Endometrial microvascular endothelial cells (primary cell): ENCODE data around the gene SPRY2. TPM values are rescaled to one million over a fixed set of nuclear protein-coding genes. Genes with fewer than 3 reads are reported as not detected.

Experiments
- in situ Hi-C: cut with HindIII; loops from 2 replicates; pipeline ENCODE4 v1.10.0; 2017; ENCODE audit warnings: low sequenced_read_pairs, low pct_unique_long_range_greater_than_20kb; ENCODE audit errors: inconsistent ontology term
- total RNA-seq: library from RNA; depleted of rRNA; stranded (reverse); fragments of >200 nt; gene quantifications from one replicate; pipeline ENCODE4 v1.2.3, GENCODE V29; 2015; ENCODE audit errors: inconsistent ontology term

SPRY2 gene
- total RNA-seq, 1 donor from 2014 or later, result 66.6 TPM

DNA sequence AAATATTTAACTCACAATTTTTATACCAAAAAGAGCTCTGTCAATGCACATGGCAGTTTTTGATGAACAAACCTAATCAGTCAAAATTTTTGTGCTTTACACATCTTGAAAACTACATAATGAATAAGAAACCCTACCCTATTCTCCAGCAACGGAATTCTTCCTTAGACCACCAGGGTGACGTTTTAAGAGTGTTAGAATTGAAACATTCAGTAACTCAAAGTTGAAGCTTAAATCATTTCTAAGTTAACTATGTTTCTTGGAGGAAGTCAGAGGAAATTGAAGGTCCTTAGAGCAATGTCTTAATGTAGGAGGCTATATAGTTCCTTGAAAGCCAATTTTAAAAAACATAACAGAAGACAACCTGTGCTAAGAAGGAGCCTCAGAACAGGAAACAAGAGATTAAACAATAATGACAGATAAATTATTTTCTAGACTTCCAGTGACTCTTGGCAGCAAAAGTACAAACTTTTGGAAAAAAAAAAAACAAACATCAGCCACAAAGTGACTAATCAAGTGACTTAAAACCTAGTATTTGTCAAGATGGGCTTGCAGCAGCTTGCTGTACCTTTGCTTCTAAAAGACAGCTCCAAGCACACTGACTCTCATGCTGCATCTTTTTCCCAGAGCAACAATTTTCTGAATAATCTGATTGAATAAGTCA lies 6.2 kb downstream of the SPRY2 start:
- in situ Hi-C loops, result no loop called here

GRCh38 chr13:80331984-80332383 lies 8.9 kb downstream of the SPRY2 start:
- in situ Hi-C loops, result no loop called here

GRCh38 chr13:80329250-80329649 lies 11.7 kb downstream of the SPRY2 start:
- in situ Hi-C loops, result no loop called here

DNA sequence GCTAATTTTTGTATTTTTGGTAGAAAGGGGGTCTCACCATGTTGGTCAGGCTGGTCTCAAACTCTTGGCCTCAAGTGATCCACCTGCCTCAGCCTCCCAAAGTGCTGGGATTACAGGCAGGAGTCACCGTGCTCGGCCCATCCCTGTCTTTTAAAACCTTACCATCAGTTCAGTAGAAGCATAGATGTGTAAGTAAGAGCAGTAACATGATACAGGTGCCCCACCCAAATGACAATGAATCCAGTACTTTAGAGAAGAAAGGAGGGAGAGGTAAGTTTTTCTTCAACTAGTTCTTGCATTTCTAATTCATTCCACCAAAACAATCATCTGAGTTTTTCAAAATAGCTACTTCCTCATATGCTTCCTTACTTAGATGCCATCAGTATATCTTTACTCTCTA lies 21.9 kb downstream of the SPRY2 start:
- in situ Hi-C loops, result no loop called here

- in situ Hi-C loops, result no loop called here
Observed at GRCh38 chr13:80314711-80315653, 25.9 kb downstream of the SPRY2 start.

DNA sequence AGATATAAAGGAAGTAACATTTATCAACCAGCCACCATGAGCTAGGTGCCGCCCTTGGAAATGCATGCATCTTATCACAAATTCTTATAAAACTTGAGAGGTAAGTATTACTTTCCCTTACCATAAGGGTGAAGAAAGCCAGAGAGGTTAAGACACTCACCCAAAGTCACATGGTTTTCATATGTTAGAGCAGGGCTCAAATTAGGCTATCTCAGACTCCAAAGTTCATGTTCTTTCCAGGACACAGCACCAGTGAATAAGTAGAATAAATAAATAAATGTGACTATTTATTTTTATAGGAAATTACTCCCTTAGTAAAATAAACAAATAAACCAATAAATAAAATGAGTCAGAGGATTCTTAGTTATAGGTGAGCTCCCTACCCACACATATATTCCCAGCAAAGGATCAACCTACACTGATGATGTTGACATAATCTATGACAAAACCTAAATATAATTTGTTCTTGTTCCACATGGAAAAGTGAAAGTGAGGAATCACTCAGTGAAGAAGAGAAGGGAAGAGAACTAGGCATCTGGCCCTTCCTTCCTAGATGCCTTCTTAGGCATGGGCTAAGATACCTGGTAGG lies 27.2 kb downstream of the SPRY2 start:
- in situ Hi-C loops, result no loop called here

- in situ Hi-C loops, result no loop called here
Observed at GRCh38 chr13:80312967-80313366, 28.0 kb downstream of the SPRY2 start.

DNA sequence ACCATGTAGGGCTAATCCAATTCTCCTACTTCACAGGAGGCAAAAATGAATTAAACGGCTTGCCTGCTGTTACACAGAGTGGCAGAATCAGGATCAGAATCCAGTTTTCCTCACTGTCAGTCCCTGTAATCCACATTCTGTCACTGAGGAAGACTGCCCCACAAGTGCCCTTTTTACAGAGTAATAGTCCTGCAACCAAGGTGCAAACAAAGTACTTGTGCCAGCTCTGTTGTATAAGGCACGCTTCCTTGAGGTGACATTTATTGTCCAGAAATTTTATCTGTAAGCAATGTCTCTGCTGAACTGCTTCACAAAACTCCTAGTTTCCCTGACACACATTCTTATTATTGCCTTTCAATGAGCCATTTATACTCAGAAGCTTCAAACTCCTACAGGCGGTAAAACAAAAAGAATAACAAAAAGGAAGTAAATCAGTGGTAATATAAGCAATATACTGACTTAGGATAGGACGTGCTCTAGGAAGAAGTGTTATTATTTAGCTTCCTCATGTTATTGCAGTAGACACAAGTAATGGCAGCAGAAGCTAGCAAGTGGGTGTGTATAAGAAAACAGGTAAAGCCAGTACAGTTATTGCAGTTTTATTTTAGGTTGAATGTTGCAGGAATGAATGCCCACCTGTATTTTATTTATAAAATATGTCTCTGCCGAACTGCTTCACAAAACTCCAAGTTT lies 28.8 kb downstream of the SPRY2 start:
- in situ Hi-C loops, result no loop called here

GRCh38 chr13:80309926-80310325 lies 31.0 kb downstream of the SPRY2 start:
- in situ Hi-C loops, result no loop called here

DNA sequence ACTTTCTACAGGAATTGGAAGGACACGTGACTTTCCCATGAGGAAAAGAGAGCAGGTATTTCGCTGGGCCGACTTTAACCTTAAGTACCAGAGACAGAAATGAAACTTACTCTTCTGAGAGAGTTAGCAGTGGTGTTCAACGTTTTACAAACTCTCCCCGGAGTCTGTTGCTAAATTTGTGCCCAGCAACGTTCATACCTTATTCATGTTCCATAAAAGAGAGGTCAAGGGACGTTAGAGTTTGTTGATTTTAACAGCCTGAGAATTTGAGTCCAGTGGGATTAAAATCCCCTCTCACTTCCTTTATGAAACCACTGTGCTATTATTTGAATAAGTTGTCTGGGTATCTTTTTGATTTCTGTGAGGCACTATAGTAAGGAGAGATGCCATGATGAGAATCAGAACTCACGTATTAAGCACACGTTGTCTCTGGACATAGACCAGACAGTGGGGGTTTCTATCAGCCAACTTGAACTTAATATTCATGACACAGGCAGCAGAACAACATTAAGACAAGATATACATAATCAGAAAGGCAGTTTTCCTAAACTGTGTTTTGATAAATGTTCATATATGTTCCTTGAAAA lies 33.4 kb downstream of the SPRY2 start:
- in situ Hi-C loops, result no loop called here

DNA sequence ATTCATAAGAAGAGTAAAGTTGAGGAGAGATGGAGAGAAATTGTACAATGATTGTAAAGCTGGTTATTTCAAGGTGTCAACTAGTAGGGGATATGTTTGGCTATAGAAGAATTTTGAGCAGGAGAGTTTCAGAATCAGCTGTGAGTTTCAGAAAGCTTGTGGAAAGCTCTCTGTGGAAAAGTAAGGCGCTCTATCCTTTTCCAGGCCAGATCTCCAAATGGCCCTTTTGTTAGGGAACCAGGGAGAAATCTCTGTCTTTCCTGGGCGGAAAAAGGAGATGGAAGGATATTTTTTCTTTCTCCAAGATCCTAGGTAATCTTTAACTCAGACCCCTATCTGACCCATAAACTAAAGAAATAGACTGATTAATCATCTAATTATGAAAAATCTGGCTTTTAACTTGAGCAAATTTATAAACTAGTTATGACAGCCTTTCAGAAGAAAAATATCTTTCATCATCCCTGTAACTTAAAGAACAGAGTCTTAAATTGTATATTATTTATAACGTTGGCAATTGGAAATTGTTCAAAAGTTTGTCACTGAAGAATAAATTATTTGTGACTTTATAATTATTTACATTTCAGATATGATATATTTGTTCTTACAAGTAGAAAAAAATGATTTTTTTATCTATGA lies 34.5 kb downstream of the SPRY2 start:
- in situ Hi-C loops, result no loop called here

- in situ Hi-C loops, result no loop called here
Observed at GRCh38 chr13:80305737-80306136, 35.2 kb downstream of the SPRY2 start.

GRCh38 chr13:80303225-80303811 lies 37.6 kb downstream of the SPRY2 start:
- in situ Hi-C loops, result no loop called here

GRCh38 chr13:80299046-80299445 lies 41.9 kb downstream of the SPRY2 start:
- in situ Hi-C loops, result no loop called here

GRCh38 chr13:80297503-80297902 lies 43.4 kb downstream of the SPRY2 start:
- in situ Hi-C loops, result no loop called here

DNA sequence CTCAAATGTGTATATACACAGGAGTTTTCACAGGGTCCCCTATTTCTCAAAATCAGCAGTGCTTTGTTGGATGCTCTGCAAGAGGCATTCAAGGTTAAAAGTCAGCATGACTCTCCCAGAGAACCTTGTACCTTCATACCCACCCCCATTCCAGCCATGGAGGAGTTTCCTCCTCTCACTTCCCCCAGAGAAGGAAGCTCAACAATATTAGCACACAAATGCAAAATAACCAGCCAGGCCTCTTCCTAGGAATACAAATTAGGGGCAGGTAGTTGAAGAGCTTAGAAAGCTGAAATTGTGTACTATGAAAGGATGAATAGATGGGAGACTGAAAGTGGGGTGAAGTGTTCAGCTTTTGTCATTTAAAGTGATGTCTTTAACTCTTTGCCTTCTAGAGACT lies 43.8 kb downstream of the SPRY2 start:
- in situ Hi-C loops, result no loop called here

GRCh38 chr13:80296638-80297037 lies 44.3 kb downstream of the SPRY2 start:
- in situ Hi-C loops, result no loop called here

DNA sequence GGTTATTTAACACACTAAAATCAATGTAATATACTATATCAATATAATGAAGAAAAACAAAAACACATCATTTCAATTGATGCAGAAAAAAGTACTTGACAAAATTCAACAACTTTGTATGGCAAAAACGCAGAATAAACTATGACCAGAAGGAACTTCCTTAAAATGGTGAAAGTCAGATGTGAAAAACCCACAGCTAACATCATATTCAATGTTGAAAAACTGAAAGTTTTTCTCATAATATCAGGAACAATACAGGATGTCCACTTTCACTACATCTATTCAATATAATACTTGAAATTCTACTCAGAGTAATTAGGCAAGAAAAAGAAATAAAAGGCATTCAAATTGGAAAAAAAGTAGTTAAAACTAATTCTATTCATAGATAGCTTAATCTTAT lies 50.3 kb downstream of the SPRY2 start:
- in situ Hi-C loops, result no loop called here
